Dendritic cell treated with granulocyte-macrophage colony-stimulating factor and Interleukin-4, amounts not matched to agents 40 ng/mL and 50 ng/mL, for 4 days (primary cell): ENCODE data around the gene FAM3C.

Experiments
- H3K27ac Mint-ChIP-seq: one replicate; pipeline ENCODE4 v1.8.0; 2022; ENCODE audit warnings: mild to moderate bottlenecking, mixed read lengths
- H3K27me3 Mint-ChIP-seq: one replicate; pipeline ENCODE4 v1.8.0; 2022; ENCODE audit warnings: mild to moderate bottlenecking, mixed read lengths
- H3K36me3 Mint-ChIP-seq: one replicate; pipeline ENCODE4 v1.8.0; 2022; ENCODE audit warnings: low read depth, mixed read lengths
- H3K4me1 Mint-ChIP-seq: one replicate; pipeline ENCODE4 v1.8.0; 2022; ENCODE audit warnings: low read depth, mixed read lengths
- H3K4me3 Mint-ChIP-seq: one replicate; pipeline ENCODE4 v1.8.0; 2022; ENCODE audit warnings: mild to moderate bottlenecking, moderate library complexity, mixed read lengths
- H3K9me3 Mint-ChIP-seq: one replicate; pipeline ENCODE4 v1.8.0; 2022; ENCODE audit warnings: mixed read lengths
- intact Hi-C: fragments of 100-400 bp; cut with micrococcal nuclease; formaldehyde crosslinking; loops from one replicate; pipeline ENCODE4 v1.15.0; 2022

FAM3C gene

GRCh38 chr7:121343302-121343701 lies 52.8 kb downstream of the FAM3C start:
- Mint-ChIP-seq H3K27me3 (no peaks in the 10 kb centered on the region), H3K9me3 (no peaks in the 10 kb centered on the region), H3K27ac (no peak overlapping the region), H3K4me1 (no peaks in the 10 kb centered on the region), H3K36me3 (peaks cover 21% of the 10 kb centered on the region), H3K4me3 (no peak overlapping the region)
- intact Hi-C loops, result no loop called here

DNA sequence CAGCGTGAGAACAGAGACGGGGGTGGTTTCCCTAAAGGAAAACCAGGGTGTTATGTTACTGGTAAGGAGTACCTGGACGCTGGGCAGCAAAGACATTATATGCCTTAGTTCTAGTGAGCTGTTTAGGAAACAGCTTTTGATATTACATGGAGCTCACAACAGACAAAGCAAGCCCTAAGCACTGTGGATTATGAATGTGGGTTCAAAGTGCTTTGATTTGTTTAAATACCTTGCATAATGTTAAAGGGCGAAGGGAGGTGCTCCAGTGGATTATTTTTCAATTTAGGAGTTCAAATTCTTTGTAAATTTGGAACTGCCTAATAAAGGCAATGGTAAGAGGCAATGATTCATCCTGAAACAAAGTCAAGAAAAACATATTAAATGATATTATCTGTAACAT lies 53.5 kb downstream of the FAM3C start:
- Mint-ChIP-seq H3K9me3 (no peaks in the 10 kb centered on the region), H3K27me3 (no peaks in the 10 kb centered on the region)
- intact Hi-C loops, result no loop called here

DNA sequence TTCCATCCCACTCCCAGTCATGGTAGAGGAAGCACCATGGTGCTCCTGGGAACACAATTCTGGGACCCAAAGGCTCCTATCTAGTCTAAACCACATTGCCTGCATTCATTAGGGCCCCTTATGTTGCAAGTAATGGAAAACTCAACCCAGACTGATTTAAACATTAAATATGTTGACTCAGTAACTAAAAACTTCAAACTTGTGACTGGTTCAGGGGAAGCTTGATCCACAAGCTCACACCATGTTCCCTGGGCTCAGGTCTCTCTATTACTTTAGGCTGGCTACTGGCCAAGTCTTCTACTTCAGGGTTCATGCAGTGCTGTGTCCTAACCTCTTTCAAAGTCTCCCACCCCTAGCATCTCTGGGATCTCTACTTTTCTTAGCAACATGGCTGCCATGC lies 54.2 kb downstream of the FAM3C start:
- Mint-ChIP-seq H3K36me3 (peaks cover 13% of the 10 kb centered on the region), H3K4me1 (no peaks in the 10 kb centered on the region), H3K9me3 (no peaks in the 10 kb centered on the region), H3K27ac (no peak overlapping the region), H3K4me3 (no peak overlapping the region), H3K27me3 (no peaks in the 10 kb centered on the region)
- intact Hi-C loops, result no loop called here

More for the DNA sequence above, 53.5 kb downstream of the FAM3C start:
- peaks cover 20% of the 10 kb centered on the region for H3K36me3 Mint-ChIP-seq
- no peak overlapping the region for H3K27ac Mint-ChIP-seq
- H3K4me1 Mint-ChIP-seq, result no peaks in the 10 kb centered on the region
- H3K4me3 Mint-ChIP-seq, result no peak overlapping the region

GRCh38 chr7:121339082-121339481 lies 57.0 kb downstream of the FAM3C start:
- intact Hi-C loops, result no loop called here
- Mint-ChIP-seq H3K27ac (no peak overlapping the region), H3K4me3 (no peak overlapping the region), H3K4me1 (no peaks in the 10 kb centered on the region), H3K9me3 (no peaks in the 10 kb centered on the region), H3K36me3 (peaks cover 7% of the 10 kb centered on the region), H3K27me3 (peaks cover 9% of the 10 kb centered on the region)

DNA sequence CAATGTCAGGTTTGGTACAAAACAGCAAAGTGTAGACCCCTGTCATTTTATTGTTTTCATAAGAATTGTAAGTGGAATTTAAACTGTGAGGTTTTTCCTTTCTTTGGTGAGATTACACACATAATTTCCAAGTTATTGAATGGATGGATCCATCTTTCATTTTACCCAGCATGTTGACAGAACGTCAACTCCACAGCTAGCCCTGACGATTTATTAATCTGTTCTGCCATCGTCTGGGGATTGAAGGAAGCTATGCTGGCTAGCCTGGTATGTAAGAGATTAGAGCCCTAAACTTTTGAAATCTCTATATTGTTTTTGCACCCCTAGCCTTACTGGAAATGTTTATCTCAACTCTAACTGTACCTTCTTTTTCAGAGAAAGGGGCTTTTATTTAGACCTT lies 58.7 kb downstream of the FAM3C start:
- peaks cover 5% of the 10 kb centered on the region for H3K36me3 Mint-ChIP-seq
- H3K4me3 Mint-ChIP-seq, result no peak overlapping the region
- intact Hi-C loops, result no loop called here
- peaks cover 11% of the 10 kb centered on the region for H3K27me3 Mint-ChIP-seq
- no peaks in the 10 kb centered on the region for H3K9me3 Mint-ChIP-seq
- H3K4me1 Mint-ChIP-seq, result no peaks in the 10 kb centered on the region
- no peak overlapping the region for H3K27ac Mint-ChIP-seq

GRCh38 chr7:121336579-121336978 lies 59.5 kb downstream of the FAM3C start:
- H3K9me3 Mint-ChIP-seq, result no peaks in the 10 kb centered on the region
- H3K27ac Mint-ChIP-seq, result no peak overlapping the region
- H3K4me3 Mint-ChIP-seq, result no peak overlapping the region
- H3K27me3 Mint-ChIP-seq, result peaks cover 13% of the 10 kb centered on the region
- H3K4me1 Mint-ChIP-seq, result no peaks in the 10 kb centered on the region
- intact Hi-C loops, result no loop called here
- no peaks in the 10 kb centered on the region for H3K36me3 Mint-ChIP-seq

GRCh38 chr7:121334875-121335648 lies 61.0 kb downstream of the FAM3C start:
- Mint-ChIP-seq H3K27ac (no peak overlapping the region), H3K9me3 (no peaks in the 10 kb centered on the region), H3K36me3 (no peaks in the 10 kb centered on the region), H3K4me1 (peaks cover 5% of the 10 kb centered on the region), H3K27me3 (peaks cover 25% of the 10 kb centered on the region), H3K4me3 (no peak overlapping the region)
- intact Hi-C loops, result no loop called here

DNA sequence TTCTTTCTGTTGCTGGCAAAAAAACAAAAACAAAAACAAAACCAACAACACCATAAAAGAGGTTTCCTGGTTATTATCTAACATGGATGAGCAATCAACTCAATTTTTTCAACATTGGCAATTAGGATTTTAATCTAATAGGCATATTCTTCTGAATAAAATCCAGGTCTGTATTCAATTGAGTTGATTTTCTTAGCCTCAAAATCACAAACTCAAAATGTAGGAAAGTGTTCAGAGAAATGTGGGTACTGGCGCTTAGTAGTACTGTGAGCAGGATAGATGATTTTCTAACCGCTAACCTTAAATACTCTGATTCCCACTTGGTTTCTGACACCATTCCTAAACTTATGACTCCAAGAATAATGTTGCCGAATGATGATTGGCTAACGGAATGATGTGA lies 61.7 kb downstream of the FAM3C start:
- Mint-ChIP-seq H3K9me3 (no peaks in the 10 kb centered on the region), H3K36me3 (no peaks in the 10 kb centered on the region), H3K27ac (no peak overlapping the region), H3K4me3 (no peak overlapping the region), H3K4me1 (peaks cover 5% of the 10 kb centered on the region), H3K27me3 (peaks cover 32% of the 10 kb centered on the region)
- intact Hi-C loops, result no loop called here

DNA sequence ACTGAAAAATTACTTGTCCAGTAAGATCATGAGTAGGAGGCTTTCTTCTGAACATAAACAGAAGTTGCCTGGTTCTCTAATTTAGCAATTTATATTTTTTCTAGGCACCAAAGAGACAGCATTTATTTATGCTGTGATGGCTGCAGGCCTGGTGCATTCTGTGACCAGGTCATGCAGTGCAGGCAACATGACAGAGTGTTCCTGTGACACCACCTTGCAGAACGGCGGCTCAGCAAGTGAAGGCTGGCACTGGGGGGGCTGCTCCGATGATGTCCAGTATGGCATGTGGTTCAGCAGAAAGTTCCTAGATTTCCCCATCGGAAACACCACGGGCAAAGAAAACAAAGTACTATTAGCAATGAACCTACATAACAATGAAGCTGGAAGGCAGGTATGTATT lies 64.5 kb downstream of the FAM3C start:
- H3K9me3 Mint-ChIP-seq, result no peaks in the 10 kb centered on the region
- intact Hi-C loops, result no loop called here
- H3K27ac Mint-ChIP-seq, result no peak overlapping the region
- H3K4me1 Mint-ChIP-seq, result peaks cover 5% of the 10 kb centered on the region
- H3K4me3 Mint-ChIP-seq, result no peak overlapping the region
- peaks cover 57% of the 10 kb centered on the region for H3K27me3 Mint-ChIP-seq
- H3K36me3 Mint-ChIP-seq, result no peaks in the 10 kb centered on the region

GRCh38 chr7:121331048-121331447 lies 65.1 kb downstream of the FAM3C start:
- Mint-ChIP-seq H3K36me3 (no peaks in the 10 kb centered on the region), H3K27me3 (peaks cover 60% of the 10 kb centered on the region), H3K9me3 (no peaks in the 10 kb centered on the region), H3K4me3 (no peak overlapping the region), H3K4me1 (peaks cover 5% of the 10 kb centered on the region), H3K27ac (no peak overlapping the region)
- intact Hi-C loops, result no loop called here

- H3K36me3 Mint-ChIP-seq, result no peaks in the 10 kb centered on the region
- no peak overlapping the region for H3K4me3 Mint-ChIP-seq
- intact Hi-C loops, result no loop called here
- no peak overlapping the region for H3K27ac Mint-ChIP-seq
- H3K9me3 Mint-ChIP-seq, result no peaks in the 10 kb centered on the region
- H3K4me1 Mint-ChIP-seq, result peaks cover 5% of the 10 kb centered on the region
- H3K27me3 Mint-ChIP-seq, result peaks cover 60% of the 10 kb centered on the region
Measured at GRCh38 chr7:121330053-121330833, 65.9 kb downstream of the FAM3C start.

DNA sequence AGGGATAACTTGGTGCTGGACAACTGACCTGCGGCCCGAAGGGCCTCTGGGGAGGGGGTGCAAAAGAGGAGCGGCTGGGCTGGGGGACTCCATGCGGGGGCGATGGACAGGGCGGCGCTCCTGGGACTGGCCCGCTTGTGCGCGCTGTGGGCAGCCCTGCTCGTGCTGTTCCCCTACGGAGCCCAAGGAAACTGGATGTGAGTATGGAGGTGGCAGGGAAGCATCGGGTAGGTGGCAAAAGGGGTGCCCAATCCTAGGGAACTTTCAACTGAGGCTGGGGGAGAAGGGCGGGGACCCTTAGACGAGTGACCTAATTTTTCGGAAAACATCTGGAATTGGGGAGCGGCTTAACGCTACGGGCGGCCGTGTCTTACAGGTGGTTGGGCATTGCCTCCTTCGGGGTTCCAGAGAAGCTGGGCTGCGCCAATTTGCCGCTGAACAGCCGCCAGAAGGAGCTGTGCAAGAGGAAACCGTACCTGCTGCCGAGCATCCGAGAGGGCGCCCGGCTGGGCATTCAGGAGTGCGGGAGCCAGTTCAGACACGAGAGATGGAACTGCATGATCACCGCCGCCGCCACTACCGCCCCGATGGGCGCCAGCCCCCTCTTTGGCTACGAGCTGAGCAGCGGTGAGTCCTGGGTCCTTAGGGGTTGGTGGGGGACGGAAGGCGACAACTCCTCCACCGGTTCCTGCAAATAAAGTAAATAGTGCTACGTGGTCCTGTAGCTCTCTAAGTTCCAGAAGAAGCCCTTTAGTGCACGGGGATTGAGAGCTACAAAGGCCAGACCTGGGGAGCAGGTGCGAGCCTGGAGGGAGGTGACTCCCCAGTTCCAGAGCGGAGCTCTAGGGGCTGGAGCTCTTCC lies 66.7 kb downstream of the FAM3C start:
- H3K4me3 Mint-ChIP-seq, result no peak overlapping the region
- H3K27me3 Mint-ChIP-seq, result peaks cover 58% of the 10 kb centered on the region
- intact Hi-C loops, result no loop called here
- no peaks in the 10 kb centered on the region for H3K36me3 Mint-ChIP-seq
- H3K4me1 Mint-ChIP-seq, result peaks cover 5% of the 10 kb centered on the region
- no peaks in the 10 kb centered on the region for H3K9me3 Mint-ChIP-seq
- H3K27ac Mint-ChIP-seq, result no peak overlapping the region

GRCh38 chr7:121328508-121329190 lies 67.5 kb downstream of the FAM3C start, which contains the start of gene WNT16:
Gene WNT16, plus strand, starts transcription at chr7:121329000. Its CDS starts 293 bp downstream, at chr7:121329293.
- Mint-ChIP-seq H3K36me3 (no peaks in the 10 kb centered on the region), H3K4me1 (peaks cover 5% of the 10 kb centered on the region), H3K4me3 (no peak within 1 kb of the TSS), H3K9me3 (no peaks in the 10 kb centered on the region), H3K27me3 (peaks cover 53% of the 10 kb centered on the region), H3K27ac (no peak within 1 kb of the TSS)
- intact Hi-C loops, result no loop called here
